ENCODE data around the gene BRD9. TPM values are rescaled to one million over a fixed set of nuclear protein-coding genes. Genes with fewer than 3 reads are reported as not detected.

The BRD9 gene
- total and polyA plus RNA-seq, 2 of the 13 experiments (the other 11 are each of a cell fraction or from before 2014, with no cell fraction given) = 5.2 to 22.9 TPM

GRCh38 chr5:882253-883183 lies 10.1 kb downstream of the BRD9 start:
- no peaks in the 10 kb centered on the region for H3K4me1 ChIP-seq (ENCODE audit: insufficient read depth, low read length)
- H3K4me2 ChIP-seq (ENCODE audit: low read depth, low read length) = no peak overlapping the region
- WGBS (ENCODE audit: low lambda C conversion rate) = 97% methylated on average over 31 of the region's 33 CpGs
- peaks cover 8% of the 10 kb centered on the region for H3K79me2 ChIP-seq (ENCODE audit: insufficient read depth, low read length)
- CTCF ChIA-PET (ENCODE audit: low intra/inter-chr PET ratio, low total read pairs) = no interaction called here
- no peaks in the 10 kb centered on the region for H3K9me3 ChIP-seq (ENCODE audit: low read length)
- H3K9ac ChIP-seq (ENCODE audit: insufficient read depth, low read depth, low read length) = no peak overlapping the region
- intact Hi-C loops (cut with micrococcal nuclease; ENCODE audit: unreplicated experiment) (no loop called here), in situ Hi-C loops (cut with HindIII; ENCODE audit: extremely low pct_ligation_motif_present, low pct_unique_long_range_greater_than_20kb) (no loop called here)
- no peak overlapping the region for H2AFZ ChIP-seq (ENCODE audit: low read length)
- DNase-seq (ENCODE audit: low spot score) (no peak), FAIRE-seq (no peak), ATAC-seq (no peak)
- TF ChIP-seq ZNF879 (CRISPR knock-in tag; IDR thresholded peaks at IDR 0.05) = no peak
- peak; percentile 69 for TF ChIP-seq AGO2 (optimal IDR thresholded peaks at IDR 0.05; ENCODE audit: low read depth, low read length)
- TF ChIP-seq AKAP8 (CRISPR knock-in tag; IDR thresholded peaks at IDR 0.05) = 0 out of 2 replicates have a peak, but pooled peaks have one; percentile 10
- no peak for TF ChIP-seq SP1 (IDR thresholded peaks at IDR 0.05)
- no peak for TF ChIP-seq SP1 (CRISPR knock-in tag; IDR thresholded peaks at IDR 0.05)
- H3K27ac ChIP-seq (ENCODE audit: extremely low read length, insufficient read depth, low read length) = no peak overlapping the region
- peaks cover 32 to 75% of the 10 kb centered on the region in 2 experiments for H3K36me3 ChIP-seq (replicated peaks in 1 of 2; ENCODE audit: control insufficient read depth in 1 of 2, insufficient read depth in 2 of 2, low read length in 2 of 2)
- H3K27me3 ChIP-seq (ENCODE audit: control insufficient read depth in 1 of 2, insufficient read depth in 2 of 2, low read length in 2 of 2) = no peaks in the 10 kb centered on the region
- 0 out of 2 replicates have a peak, but pooled peaks cover 2% of the 10 kb centered on the region for H4K20me1 ChIP-seq (ENCODE audit: insufficient read depth, low read length)
- no TSS peak for BruUV-seq (replicated peaks)
- POLR2A ChIA-PET = no interaction called here
- no peak overlapping the region for H3K4me3 ChIP-seq (replicated peaks in 1 of 3; ENCODE audit: insufficient read depth in 1 of 3, low read depth in 2 of 3, low read length in 3 of 3)

GRCh38 chr5:881551-881935 lies 11.1 kb downstream of the BRD9 start:
- Histone ChIP-seq H3K79me2 (ENCODE audit: insufficient read depth, low read length) (peaks cover 8% of the 10 kb centered on the region), H3K9me3 (ENCODE audit: low read length) (no peaks in the 10 kb centered on the region), H3K4me1 (ENCODE audit: insufficient read depth, low read length) (no peaks in the 10 kb centered on the region), H3K9ac (ENCODE audit: insufficient read depth, low read depth, low read length) (no peak overlapping the region), H2AFZ (ENCODE audit: low read length) (no peak overlapping the region), H4K20me1 (ENCODE audit: insufficient read depth, low read length) (0 out of 2 replicates have a peak, but pooled peaks cover 2% of the 10 kb centered on the region), H3K36me3 (replicated peaks in 1 of 2; ENCODE audit: control insufficient read depth in 1 of 2, insufficient read depth in 2 of 2, low read length in 2 of 2) (peaks cover 27 to 73% of the 10 kb centered on the region in 2 experiments), H3K27ac (ENCODE audit: extremely low read length, insufficient read depth, low read length) (no peak overlapping the region), H3K4me2 (ENCODE audit: low read depth, low read length) (no peak overlapping the region), H3K4me3 (replicated peaks in 1 of 3; ENCODE audit: insufficient read depth in 1 of 3, low read depth in 2 of 3, low read length in 3 of 3) (no peak overlapping the region), H3K27me3 (ENCODE audit: control insufficient read depth in 1 of 2, insufficient read depth in 2 of 2, low read length in 2 of 2) (no peaks in the 10 kb centered on the region)
- no TSS peak for BruUV-seq (replicated peaks)
- no peak for DNase-seq (ENCODE audit: low spot score)
- 99% methylated on average over 12 of the region's 12 CpGs for WGBS (ENCODE audit: low lambda C conversion rate)
- ChIA-PET POLR2A (no interaction called here), CTCF (ENCODE audit: low intra/inter-chr PET ratio, low total read pairs) (no interaction called here)
- in situ Hi-C loops (cut with HindIII; ENCODE audit: extremely low pct_ligation_motif_present, low pct_unique_long_range_greater_than_20kb) = no loop called here
- intact Hi-C loops (cut with micrococcal nuclease; ENCODE audit: unreplicated experiment) = no loop called here
- no peak for FAIRE-seq
- ATAC-seq = no peak
- TF ChIP-seq ZNF598 (CRISPR knock-in tag; IDR thresholded peaks at IDR 0.05; ENCODE audit: borderline replicate concordance) (no peak), WIZ (CRISPR knock-in tag; IDR thresholded peaks at IDR 0.05) (no peak), BCLAF1 (IDR thresholded peaks at IDR 0.05) (no peak), ZGPAT (CRISPR knock-in tag; IDR thresholded peaks at IDR 0.05) (no peak), CREB1 (IDR thresholded peaks at IDR 0.05) (no peak), CREB1 (CRISPR knock-in tag; IDR thresholded peaks at IDR 0.05) (no peak), PCBP2 (optimal IDR thresholded peaks at IDR 0.05; ENCODE audit: low read depth, low read length, poor library complexity, severe bottlenecking) (no peak), NR2C2 (CRISPR knock-in tag; IDR thresholded peaks at IDR 0.05; ENCODE audit: borderline replicate concordance) (no peak), REPIN1 (CRISPR knock-in tag; IDR thresholded peaks at IDR 0.05; ENCODE audit: borderline replicate concordance, low read depth) (no peak), SMAD3 (CRISPR knock-in tag; IDR thresholded peaks at IDR 0.05) (no peak)

Data from HepG2 (cell line).